ENCODE results near the gene SCNN1B. TPM values are rescaled to one million over a fixed set of nuclear protein-coding genes. Genes with fewer than 3 reads are reported as not detected.

Gene SCNN1B
- polyA plus RNA-seq, 2 donors: 46.0 to 99.9 TPM

- WGBS, 2 donors: 89 to 90% methylated on average over 6 of the region's 6 CpGs
- H3K27ac ChIP-seq (ENCODE audit: low read depth in 2 of 2, low read length in 1 of 2): no peak overlapping the region
- no peaks in the 10 kb centered on the region for H3K27me3 ChIP-seq (ENCODE audit: control insufficient read depth in 1 of 2, insufficient read depth in 2 of 2, low read length in 2 of 2)
- H3K4me1 ChIP-seq (ENCODE audit: control insufficient read depth in 2 of 2, insufficient read depth in 2 of 2, low read length in 1 of 2): peaks cover 0 to 2% of the 10 kb centered on the region in 2 donors
- no peaks in the 10 kb centered on the region for H3K9me3 ChIP-seq (ENCODE audit: control insufficient read depth in 2 of 2, insufficient read depth in 1 of 2, low read depth in 1 of 2, low read length in 1 of 2)
- no peak overlapping the region for H3K4me3 ChIP-seq (ENCODE audit: low read depth in 1 of 2, low read length in 2 of 2)
- no peaks in the 10 kb centered on the region for H3K36me3 ChIP-seq (ENCODE audit: control insufficient read depth in 2 of 2, insufficient read depth in 2 of 2, low read length in 1 of 2)
Observed at GRCh38 chr16:23269248-23269953, 32.7 kb upstream of the SCNN1B start.

GRCh38 chr16:23270654-23271053 lies 31.4 kb upstream of the SCNN1B start:
- Histone ChIP-seq H3K4me1 (ENCODE audit: control insufficient read depth in 2 of 2, insufficient read depth in 2 of 2, low read length in 1 of 2) (peaks cover 0 to 2% of the 10 kb centered on the region in 2 donors), H3K27ac (ENCODE audit: low read depth in 2 of 2, low read length in 1 of 2) (no peak overlapping the region), H3K27me3 (ENCODE audit: control insufficient read depth in 1 of 2, insufficient read depth in 2 of 2, low read length in 2 of 2) (no peaks in the 10 kb centered on the region), H3K9me3 (ENCODE audit: control insufficient read depth in 2 of 2, insufficient read depth in 1 of 2, low read depth in 1 of 2, low read length in 1 of 2) (no peaks in the 10 kb centered on the region), H3K36me3 (ENCODE audit: control insufficient read depth in 2 of 2, insufficient read depth in 2 of 2, low read length in 1 of 2) (no peaks in the 10 kb centered on the region), H3K4me3 (ENCODE audit: low read depth in 1 of 2, low read length in 2 of 2) (no peak overlapping the region)
- 96% methylated on average over 3 of the region's 3 CpGs for WGBS, 2 donors

GRCh38 chr16:23274968-23275367 lies 27.1 kb upstream of the SCNN1B start:
- Histone ChIP-seq H3K4me3 (ENCODE audit: low read depth in 1 of 2, low read length in 2 of 2) (no peak overlapping the region), H3K4me1 (ENCODE audit: control insufficient read depth in 2 of 2, insufficient read depth in 2 of 2, low read length in 1 of 2) (no peaks in the 10 kb centered on the region), H3K36me3 (ENCODE audit: control insufficient read depth in 2 of 2, insufficient read depth in 2 of 2, low read length in 1 of 2) (no peaks in the 10 kb centered on the region), H3K27me3 (ENCODE audit: control insufficient read depth in 1 of 2, insufficient read depth in 2 of 2, low read length in 2 of 2) (no peaks in the 10 kb centered on the region), H3K27ac (ENCODE audit: low read depth in 2 of 2, low read length in 1 of 2) (no peak overlapping the region), H3K9me3 (ENCODE audit: control insufficient read depth in 2 of 2, insufficient read depth in 1 of 2, low read depth in 1 of 2, low read length in 1 of 2) (no peaks in the 10 kb centered on the region)
- 53 to 54% methylated on average over 2 of the region's 2 CpGs for WGBS, 2 donors

- Histone ChIP-seq H3K27me3 (ENCODE audit: control insufficient read depth in 1 of 2, insufficient read depth in 2 of 2, low read length in 2 of 2) (no peaks in the 10 kb centered on the region), H3K4me1 (ENCODE audit: control insufficient read depth in 2 of 2, insufficient read depth in 2 of 2, low read length in 1 of 2) (no peaks in the 10 kb centered on the region), H3K9me3 (ENCODE audit: control insufficient read depth in 2 of 2, insufficient read depth in 1 of 2, low read depth in 1 of 2, low read length in 1 of 2) (no peaks in the 10 kb centered on the region), H3K36me3 (ENCODE audit: control insufficient read depth in 2 of 2, insufficient read depth in 2 of 2, low read length in 1 of 2) (no peaks in the 10 kb centered on the region), H3K27ac (ENCODE audit: low read depth in 2 of 2, low read length in 1 of 2) (no peak overlapping the region), H3K4me3 (ENCODE audit: low read depth in 1 of 2, low read length in 2 of 2) (no peak overlapping the region)
- WGBS, 2 donors: 60 to 63% methylated on average over 4 of the region's 4 CpGs
Observed at GRCh38 chr16:23276821-23277220, 25.3 kb upstream of the SCNN1B start.

GRCh38 chr16:23278031-23278430 lies 24.1 kb upstream of the SCNN1B start:
- H3K9me3 ChIP-seq (ENCODE audit: control insufficient read depth in 2 of 2, insufficient read depth in 1 of 2, low read depth in 1 of 2, low read length in 1 of 2): no peaks in the 10 kb centered on the region
- peak overlapping the region in 1 of 2 donors; percentile 15 for H3K4me3 ChIP-seq (ENCODE audit: low read depth in 1 of 2, low read length in 2 of 2)
- no peaks in the 10 kb centered on the region for H3K27me3 ChIP-seq (ENCODE audit: control insufficient read depth in 1 of 2, insufficient read depth in 2 of 2, low read length in 2 of 2)
- H3K4me1 ChIP-seq (ENCODE audit: control insufficient read depth in 2 of 2, insufficient read depth in 2 of 2, low read length in 1 of 2): peaks cover 0 to 4% of the 10 kb centered on the region in 2 donors
- H3K36me3 ChIP-seq (ENCODE audit: control insufficient read depth in 2 of 2, insufficient read depth in 2 of 2, low read length in 1 of 2): no peaks in the 10 kb centered on the region
- peak overlapping the region; percentile 82 to 83 for H3K27ac ChIP-seq (ENCODE audit: low read depth in 2 of 2, low read length in 1 of 2)
- 35 to 53% methylated on average over 2 of the region's 2 CpGs for WGBS, 2 donors

GRCh38 chr16:23279721-23280153 lies 22.4 kb upstream of the SCNN1B start:
- Histone ChIP-seq H3K4me3 (ENCODE audit: low read depth in 1 of 2, low read length in 2 of 2) (no peak overlapping the region), H3K4me1 (ENCODE audit: control insufficient read depth in 2 of 2, insufficient read depth in 2 of 2, low read length in 1 of 2) (peaks cover 0 to 12% of the 10 kb centered on the region in 2 donors), H3K27me3 (ENCODE audit: control insufficient read depth in 1 of 2, insufficient read depth in 2 of 2, low read length in 2 of 2) (no peaks in the 10 kb centered on the region), H3K9me3 (ENCODE audit: control insufficient read depth in 2 of 2, insufficient read depth in 1 of 2, low read depth in 1 of 2, low read length in 1 of 2) (no peaks in the 10 kb centered on the region), H3K36me3 (ENCODE audit: control insufficient read depth in 2 of 2, insufficient read depth in 2 of 2, low read length in 1 of 2) (no peaks in the 10 kb centered on the region), H3K27ac (ENCODE audit: low read depth in 2 of 2, low read length in 1 of 2) (peak overlapping the region; percentile 86 to 93)
- WGBS, 2 donors: 16 to 20% methylated on average over 9 of the region's 9 CpGs

GRCh38 chr16:23280483-23280967 lies 21.6 kb upstream of the SCNN1B start:
- no peaks in the 10 kb centered on the region for H3K9me3 ChIP-seq (ENCODE audit: control insufficient read depth in 2 of 2, insufficient read depth in 1 of 2, low read depth in 1 of 2, low read length in 1 of 2)
- peak overlapping the region; percentile 86 to 93 for H3K27ac ChIP-seq (ENCODE audit: low read depth in 2 of 2, low read length in 1 of 2)
- peaks cover 0 to 12% of the 10 kb centered on the region in 2 donors for H3K4me1 ChIP-seq (ENCODE audit: control insufficient read depth in 2 of 2, insufficient read depth in 2 of 2, low read length in 1 of 2)
- no peaks in the 10 kb centered on the region for H3K27me3 ChIP-seq (ENCODE audit: control insufficient read depth in 1 of 2, insufficient read depth in 2 of 2, low read length in 2 of 2)
- WGBS, 2 donors: 40 to 42% methylated on average over 6 of the region's 6 CpGs
- no peaks in the 10 kb centered on the region for H3K36me3 ChIP-seq (ENCODE audit: control insufficient read depth in 2 of 2, insufficient read depth in 2 of 2, low read length in 1 of 2)
- H3K4me3 ChIP-seq (ENCODE audit: low read depth in 1 of 2, low read length in 2 of 2): no peak overlapping the region

- no peaks in the 10 kb centered on the region for H3K27me3 ChIP-seq (ENCODE audit: control insufficient read depth in 1 of 2, insufficient read depth in 2 of 2, low read length in 2 of 2)
- no peaks in the 10 kb centered on the region for H3K36me3 ChIP-seq (ENCODE audit: control insufficient read depth in 2 of 2, insufficient read depth in 2 of 2, low read length in 1 of 2)
- H3K9me3 ChIP-seq (ENCODE audit: control insufficient read depth in 2 of 2, insufficient read depth in 1 of 2, low read depth in 1 of 2, low read length in 1 of 2): no peaks in the 10 kb centered on the region
- H3K4me1 ChIP-seq (ENCODE audit: control insufficient read depth in 2 of 2, insufficient read depth in 2 of 2, low read length in 1 of 2): peaks cover 0 to 12% of the 10 kb centered on the region in 2 donors
- WGBS, 2 donors: 42 to 63% methylated on average over 1 of the region's 1 CpG
- peak overlapping the region; percentile 31 to 84 for H3K27ac ChIP-seq (ENCODE audit: low read depth in 2 of 2, low read length in 1 of 2)
- H3K4me3 ChIP-seq (ENCODE audit: low read depth in 1 of 2, low read length in 2 of 2): no peak overlapping the region
Observed at GRCh38 chr16:23282568-23282967, 19.5 kb upstream of the SCNN1B start.

- Histone ChIP-seq H3K27me3 (ENCODE audit: control insufficient read depth in 1 of 2, insufficient read depth in 2 of 2, low read length in 2 of 2) (no peaks in the 10 kb centered on the region), H3K27ac (ENCODE audit: low read depth in 2 of 2, low read length in 1 of 2) (peak overlapping the region; percentile 83 to 91)
Observed at GRCh38 chr16:23283571-23283970, 18.5 kb upstream of the SCNN1B start.

GRCh38 chr16:23284584-23284983 lies 17.5 kb upstream of the SCNN1B start:
- H3K4me3 ChIP-seq (ENCODE audit: low read depth in 1 of 2, low read length in 2 of 2): no peak overlapping the region
- no peaks in the 10 kb centered on the region for H3K27me3 ChIP-seq (ENCODE audit: control insufficient read depth in 1 of 2, insufficient read depth in 2 of 2, low read length in 2 of 2)
- H3K27ac ChIP-seq (ENCODE audit: low read depth in 2 of 2, low read length in 1 of 2): peak overlapping the region; percentile 83 to 91
- peaks cover 0 to 12% of the 10 kb centered on the region in 2 donors for H3K4me1 ChIP-seq (ENCODE audit: control insufficient read depth in 2 of 2, insufficient read depth in 2 of 2, low read length in 1 of 2)
- no peaks in the 10 kb centered on the region for H3K9me3 ChIP-seq (ENCODE audit: control insufficient read depth in 2 of 2, insufficient read depth in 1 of 2, low read depth in 1 of 2, low read length in 1 of 2)
- no peaks in the 10 kb centered on the region for H3K36me3 ChIP-seq (ENCODE audit: control insufficient read depth in 2 of 2, insufficient read depth in 2 of 2, low read length in 1 of 2)
- WGBS, 2 donors: 48 to 61% methylated on average over 2 of the region's 2 CpGs

More at GRCh38 chr16:23283571-23283970, 18.5 kb upstream of the SCNN1B start:
- no peaks in the 10 kb centered on the region for H3K36me3 ChIP-seq (ENCODE audit: control insufficient read depth in 2 of 2, insufficient read depth in 2 of 2, low read length in 1 of 2)
- 47 to 76% methylated on average over 2 of the region's 2 CpGs for WGBS, 2 donors
- H3K9me3 ChIP-seq (ENCODE audit: control insufficient read depth in 2 of 2, insufficient read depth in 1 of 2, low read depth in 1 of 2, low read length in 1 of 2): no peaks in the 10 kb centered on the region
- H3K4me3 ChIP-seq (ENCODE audit: low read depth in 1 of 2, low read length in 2 of 2): no peak overlapping the region
- H3K4me1 ChIP-seq (ENCODE audit: control insufficient read depth in 2 of 2, insufficient read depth in 2 of 2, low read length in 1 of 2): peaks cover 0 to 12% of the 10 kb centered on the region in 2 donors
